ENCODE data around the gene MROH2B.

MROH2B gene

GRCh38 chr5:40991168-40991980 lies 79.8 kb downstream of the MROH2B start (continued):
- no peak for TF ChIP-seq CREB5 (CRISPR knock-in tag; IDR thresholded peaks at IDR 0.05; ENCODE audit: low read depth)
- TF ChIP-seq ARNTL (CRISPR knock-in tag; IDR thresholded peaks at IDR 0.05; ENCODE audit: borderline replicate concordance, low read depth), result no peak

GRCh38 chr5:40988746-40989510 lies 82.2 kb downstream of the MROH2B start:
- no peak for TF ChIP-seq POU6F1 (CRISPR knock-in tag; IDR thresholded peaks at IDR 0.05; ENCODE audit: borderline replicate concordance, low read depth)
- ATAC-seq, result no peak

- TF ChIP-seq ISL1 (CRISPR knock-in tag; IDR thresholded peaks at IDR 0.05) (no peak), ESRRG (CRISPR knock-in tag; IDR thresholded peaks at IDR 0.05) (no peak), TOX (CRISPR knock-in tag; IDR thresholded peaks at IDR 0.05; ENCODE audit: borderline replicate concordance) (no peak), OSR1 (CRISPR knock-in tag; IDR thresholded peaks at IDR 0.05) (no peak), ZNF565 (CRISPR knock-in tag; conservative IDR thresholded peaks at IDR 0.05; ENCODE audit: low read depth) (no peak)
Observed at GRCh38 chr5:40987349-40987748, 83.8 kb downstream of the MROH2B start.

GRCh38 chr5:40986666-40987065 lies 84.5 kb downstream of the MROH2B start:
- no peak for ATAC-seq
- no peak for TF ChIP-seq TSHZ2 (CRISPR knock-in tag; IDR thresholded peaks at IDR 0.05)
- no peak for TF ChIP-seq ZNF70 (CRISPR knock-in tag; IDR thresholded peaks at IDR 0.05)
- no peak for TF ChIP-seq TOX (CRISPR knock-in tag; IDR thresholded peaks at IDR 0.05; ENCODE audit: borderline replicate concordance)
- TF ChIP-seq ZNF565 (CRISPR knock-in tag; conservative IDR thresholded peaks at IDR 0.05; ENCODE audit: low read depth), result no peak
- no peak for TF ChIP-seq ZFP3 (CRISPR knock-in tag; IDR thresholded peaks at IDR 0.05)
- TF ChIP-seq, protein P1, sequence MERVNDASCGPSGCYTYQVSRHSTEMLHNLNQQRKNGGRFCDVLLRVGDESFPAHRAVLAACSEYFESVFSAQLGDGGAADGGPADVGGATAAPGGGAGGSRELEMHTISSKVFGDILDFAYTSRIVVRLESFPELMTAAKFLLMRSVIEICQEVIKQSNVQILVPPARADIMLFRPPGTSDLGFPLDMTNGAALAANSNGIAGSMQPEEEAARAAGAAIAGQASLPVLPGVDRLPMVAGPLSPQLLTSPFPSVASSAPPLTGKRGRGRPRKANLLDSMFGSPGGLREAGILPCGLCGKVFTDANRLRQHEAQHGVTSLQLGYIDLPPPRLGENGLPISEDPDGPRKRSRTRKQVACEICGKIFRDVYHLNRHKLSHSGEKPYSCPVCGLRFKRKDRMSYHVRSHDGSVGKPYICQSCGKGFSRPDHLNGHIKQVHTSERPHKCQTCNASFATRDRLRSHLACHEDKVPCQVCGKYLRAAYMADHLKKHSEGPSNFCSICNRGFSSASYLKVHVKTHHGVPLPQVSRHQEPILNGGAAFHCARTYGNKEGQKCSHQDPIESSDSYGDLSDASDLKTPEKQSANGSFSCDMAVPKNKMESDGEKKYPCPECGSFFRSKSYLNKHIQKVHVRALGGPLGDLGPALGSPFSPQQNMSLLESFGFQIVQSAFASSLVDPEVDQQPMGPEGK (CRISPR knock-in tag; IDR thresholded peaks at IDR 0.05; ENCODE audit: borderline replicate concordance), result no peak
- TF ChIP-seq, protein P2, sequence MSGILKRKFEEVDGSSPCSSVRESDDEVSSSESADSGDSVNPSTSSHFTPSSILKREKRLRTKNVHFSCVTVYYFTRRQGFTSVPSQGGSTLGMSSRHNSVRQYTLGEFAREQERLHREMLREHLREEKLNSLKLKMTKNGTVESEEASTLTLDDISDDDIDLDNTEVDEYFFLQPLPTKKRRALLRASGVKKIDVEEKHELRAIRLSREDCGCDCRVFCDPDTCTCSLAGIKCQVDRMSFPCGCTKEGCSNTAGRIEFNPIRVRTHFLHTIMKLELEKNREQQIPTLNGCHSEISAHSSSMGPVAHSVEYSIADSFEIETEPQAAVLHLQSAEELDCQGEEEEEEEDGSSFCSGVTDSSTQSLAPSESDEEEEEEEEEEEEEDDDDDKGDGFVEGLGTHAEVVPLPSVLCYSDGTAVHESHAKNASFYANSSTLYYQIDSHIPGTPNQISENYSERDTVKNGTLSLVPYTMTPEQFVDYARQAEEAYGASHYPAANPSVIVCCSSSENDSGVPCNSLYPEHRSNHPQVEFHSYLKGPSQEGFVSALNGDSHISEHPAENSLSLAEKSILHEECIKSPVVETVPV (CRISPR knock-in tag; IDR thresholded peaks at IDR 0.05), result no peak

More at GRCh38 chr5:40987349-40987748, 83.8 kb downstream of the MROH2B start:
- no peak for ATAC-seq

DNA sequence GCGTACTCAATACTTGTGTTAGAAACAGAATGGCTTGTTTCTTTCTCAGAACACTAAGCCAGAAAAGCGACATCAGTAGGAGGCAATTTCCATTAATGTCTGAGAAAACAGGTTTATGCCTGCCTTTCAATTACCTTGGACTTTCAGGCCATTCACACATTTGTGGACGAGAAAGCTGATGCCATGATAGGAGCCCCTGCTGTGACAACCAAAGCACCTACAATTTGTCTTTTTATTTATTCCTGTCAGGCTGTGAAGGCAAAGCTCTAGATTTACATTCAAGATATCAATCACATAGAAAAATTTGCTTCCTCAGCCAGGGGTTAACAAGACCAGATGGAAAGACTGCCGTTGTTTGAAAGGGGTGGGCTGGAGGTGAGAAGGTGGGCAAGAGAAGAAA lies 85.6 kb downstream of the MROH2B start:
- ATAC-seq, result no peak
- no peak for TF ChIP-seq TOX (CRISPR knock-in tag; IDR thresholded peaks at IDR 0.05; ENCODE audit: borderline replicate concordance)
- TF ChIP-seq ZC3H10 (CRISPR knock-in tag; IDR thresholded peaks at IDR 0.05), result no peak
- TF ChIP-seq, protein P2 (CRISPR knock-in tag; IDR thresholded peaks at IDR 0.05), result no peak
- no peak for TF ChIP-seq TCF4 (CRISPR knock-in tag; IDR thresholded peaks at IDR 0.05; ENCODE audit: borderline replicate concordance)
- TF ChIP-seq ISL1 (CRISPR knock-in tag; IDR thresholded peaks at IDR 0.05), result no peak
- no peak for TF ChIP-seq GLIS3 (CRISPR knock-in tag; IDR thresholded peaks at IDR 0.05)
- TF ChIP-seq ZFP30 (CRISPR knock-in tag; IDR thresholded peaks at IDR 0.05), result no peak
- no peak for TF ChIP-seq ESRRG (CRISPR knock-in tag; IDR thresholded peaks at IDR 0.05)
- TF ChIP-seq, protein P1 (CRISPR knock-in tag; IDR thresholded peaks at IDR 0.05; ENCODE audit: borderline replicate concordance), result no peak
- TF ChIP-seq PPARA (CRISPR knock-in tag; IDR thresholded peaks at IDR 0.05; ENCODE audit: borderline replicate concordance), result no peak
